ENCODE measurements around the gene GEN1. TPM values are rescaled to one million over a fixed set of nuclear protein-coding genes. Genes with fewer than 3 reads are reported as not detected.

Gene GEN1
- total RNA-seq, 1 donor from 2014 or later, result 21.7 TPM

- H3K4me3 Mint-ChIP-seq (ENCODE audit: low read depth), result no peak within 1 kb of the TSS
- peaks cover 11% of the 10 kb centered on the region for H3K27me3 Mint-ChIP-seq
- H3K36me3 Mint-ChIP-seq (ENCODE audit: insufficient read depth), result no peaks in the 10 kb centered on the region
- H3K4me1 Mint-ChIP-seq (ENCODE audit: low read depth), result peaks cover under 1% of the 10 kb centered on the region
- H3K9me3 Mint-ChIP-seq (ENCODE audit: low read depth), result no peaks in the 10 kb centered on the region
- TF ChIP-seq CTCF (IDR thresholded peaks at IDR 0.05; ENCODE audit: unreplicated experiment), result no peak
- DNase-seq (ENCODE audit: low spot score, unreplicated experiment), result no peak
- no peak within 1 kb of the TSS for H3K27ac Mint-ChIP-seq
These were observed 62.7 kb downstream of the GEN1 start, which contains the start of gene MSGN1 for GRCh38 chr2:17816396-17817245. Gene MSGN1, plus strand, starts transcription at chr2:17816460. Its CDS starts 59 bp downstream, at chr2:17816519.

GRCh38 chr2:17818235-17818815, 64.4 kb downstream of the GEN1 start:
- Mint-ChIP-seq H3K27me3 (peaks cover 9% of the 10 kb centered on the region), H3K4me1 (ENCODE audit: low read depth) (peaks cover 9% of the 10 kb centered on the region), H3K36me3 (ENCODE audit: insufficient read depth) (no peaks in the 10 kb centered on the region), H3K4me3 (ENCODE audit: low read depth) (no peak overlapping the region), H3K27ac (no peak overlapping the region), H3K9me3 (ENCODE audit: low read depth) (no peaks in the 10 kb centered on the region)
- no peak for TF ChIP-seq CTCF (IDR thresholded peaks at IDR 0.05; ENCODE audit: unreplicated experiment)
- DNase-seq (ENCODE audit: low spot score, unreplicated experiment), result no peak

GRCh38 chr2:17821080-17821479, 67.1 kb downstream of the GEN1 start:
- DNase-seq (ENCODE audit: low spot score, unreplicated experiment), result no peak
- H3K4me1 Mint-ChIP-seq (ENCODE audit: low read depth), result peaks cover 10% of the 10 kb centered on the region
- no peak overlapping the region for H3K27ac Mint-ChIP-seq
- H3K9me3 Mint-ChIP-seq (ENCODE audit: low read depth), result no peaks in the 10 kb centered on the region
- TF ChIP-seq CTCF (IDR thresholded peaks at IDR 0.05; ENCODE audit: unreplicated experiment), result no peak
- H3K36me3 Mint-ChIP-seq (ENCODE audit: insufficient read depth), result no peaks in the 10 kb centered on the region
- H3K27me3 Mint-ChIP-seq, result peaks cover 3% of the 10 kb centered on the region
- H3K4me3 Mint-ChIP-seq (ENCODE audit: low read depth), result no peak overlapping the region

- Mint-ChIP-seq H3K4me3 (ENCODE audit: low read depth) (no peak overlapping the region), H3K36me3 (ENCODE audit: insufficient read depth) (no peaks in the 10 kb centered on the region), H3K4me1 (ENCODE audit: low read depth) (peaks cover 10% of the 10 kb centered on the region), H3K27ac (no peak overlapping the region), H3K9me3 (ENCODE audit: low read depth) (no peaks in the 10 kb centered on the region), H3K27me3 (peaks cover 2% of the 10 kb centered on the region)
- TF ChIP-seq CTCF (IDR thresholded peaks at IDR 0.05; ENCODE audit: unreplicated experiment), result no peak
- no peak for DNase-seq (ENCODE audit: low spot score, unreplicated experiment)
These were observed 67.9 kb downstream of the GEN1 start for GRCh38 chr2:17821535-17822444.
